ENCODE measurements around the gene PLXNA4.

Gene PLXNA4

DNA sequence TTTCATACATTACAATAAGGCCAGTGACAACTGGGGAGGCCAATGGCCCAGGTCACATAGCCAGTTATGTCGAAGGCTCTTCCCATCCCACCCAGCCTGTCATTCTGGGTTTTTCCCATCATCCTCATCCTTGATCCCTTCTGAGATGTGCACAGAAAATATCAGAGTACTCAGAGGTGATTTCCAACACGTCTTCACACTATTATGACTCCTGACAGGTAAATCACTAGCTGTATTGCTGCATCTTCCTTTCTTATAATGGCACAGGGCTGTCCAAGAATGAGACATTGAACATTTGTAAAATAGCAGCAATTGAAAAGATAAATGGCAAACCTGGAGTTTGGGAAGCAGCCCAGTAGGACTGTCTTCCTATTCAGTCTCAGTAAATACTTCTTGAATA lies 159.9 kb downstream of the PLXNA4 start:
- in situ Hi-C loops (cut with MboI; ENCODE audit: low sequenced_read_pairs, unreplicated experiment), result no loop called here
- no peak for DNase-seq (ENCODE audit: low spot score)
- TF ChIP-seq, protein P1, sequence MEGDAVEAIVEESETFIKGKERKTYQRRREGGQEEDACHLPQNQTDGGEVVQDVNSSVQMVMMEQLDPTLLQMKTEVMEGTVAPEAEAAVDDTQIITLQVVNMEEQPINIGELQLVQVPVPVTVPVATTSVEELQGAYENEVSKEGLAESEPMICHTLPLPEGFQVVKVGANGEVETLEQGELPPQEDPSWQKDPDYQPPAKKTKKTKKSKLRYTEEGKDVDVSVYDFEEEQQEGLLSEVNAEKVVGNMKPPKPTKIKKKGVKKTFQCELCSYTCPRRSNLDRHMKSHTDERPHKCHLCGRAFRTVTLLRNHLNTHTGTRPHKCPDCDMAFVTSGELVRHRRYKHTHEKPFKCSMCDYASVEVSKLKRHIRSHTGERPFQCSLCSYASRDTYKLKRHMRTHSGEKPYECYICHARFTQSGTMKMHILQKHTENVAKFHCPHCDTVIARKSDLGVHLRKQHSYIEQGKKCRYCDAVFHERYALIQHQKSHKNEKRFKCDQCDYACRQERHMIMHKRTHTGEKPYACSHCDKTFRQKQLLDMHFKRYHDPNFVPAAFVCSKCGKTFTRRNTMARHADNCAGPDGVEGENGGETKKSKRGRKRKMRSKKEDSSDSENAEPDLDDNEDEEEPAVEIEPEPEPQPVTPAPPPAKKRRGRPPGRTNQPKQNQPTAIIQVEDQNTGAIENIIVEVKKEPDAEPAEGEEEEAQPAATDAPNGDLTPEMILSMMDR (IDR thresholded peaks at IDR 0.05; ENCODE audit: borderline replicate concordance, control extremely low read depth, extremely low read depth, insufficient read depth, missing control alignments), result no peak

DNA sequence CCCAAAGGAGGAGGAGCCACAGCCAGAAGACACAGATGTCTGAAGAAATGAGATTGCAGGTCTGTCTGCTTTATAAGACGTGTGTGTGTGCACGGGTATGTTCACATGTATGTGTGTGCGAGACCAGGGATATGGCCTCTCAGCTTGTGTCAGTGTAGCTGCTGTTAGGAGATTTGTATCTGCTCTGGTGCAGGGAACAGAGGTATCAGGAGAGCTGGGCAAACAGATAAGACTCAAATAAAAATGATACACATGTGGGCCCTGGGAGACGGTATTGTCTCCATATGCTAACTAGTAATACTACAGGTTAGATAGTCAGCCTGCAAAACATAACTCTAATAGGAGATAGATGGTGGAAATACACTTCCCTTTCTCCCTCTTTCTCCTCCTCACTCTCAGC lies 161.0 kb downstream of the PLXNA4 start:
- in situ Hi-C loops (cut with MboI; ENCODE audit: low sequenced_read_pairs, unreplicated experiment), result no loop called here
- no peak for DNase-seq (ENCODE audit: low spot score)
- TF ChIP-seq, protein P1 (IDR thresholded peaks at IDR 0.05; ENCODE audit: borderline replicate concordance, control extremely low read depth, extremely low read depth, insufficient read depth, missing control alignments), result no peak

DNA sequence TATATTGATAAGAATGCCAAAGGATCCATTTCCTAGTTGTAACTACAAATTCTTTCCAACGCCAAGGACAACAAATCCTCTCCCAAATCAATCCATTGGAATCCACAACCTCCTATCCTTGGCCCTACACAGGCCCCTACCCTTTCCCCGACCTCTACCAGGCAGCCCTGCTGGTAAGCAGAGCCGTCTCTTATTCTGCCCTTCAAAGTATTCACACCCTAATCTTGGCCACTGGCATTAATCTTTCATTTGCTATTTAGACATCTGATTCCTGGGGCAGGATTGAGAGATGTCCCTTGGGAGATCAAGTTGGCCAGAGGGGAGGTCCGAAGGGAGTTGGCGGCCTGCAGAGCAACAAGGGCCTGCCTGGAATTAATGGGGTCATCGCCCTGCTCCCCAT lies 161.4 kb downstream of the PLXNA4 start:
- in situ Hi-C loops (cut with MboI; ENCODE audit: low sequenced_read_pairs, unreplicated experiment), result no loop called here
- no peak for DNase-seq (ENCODE audit: low spot score)
- TF ChIP-seq, protein P1 (IDR thresholded peaks at IDR 0.05; ENCODE audit: borderline replicate concordance, control extremely low read depth, extremely low read depth, insufficient read depth, missing control alignments), result no peak

DNA sequence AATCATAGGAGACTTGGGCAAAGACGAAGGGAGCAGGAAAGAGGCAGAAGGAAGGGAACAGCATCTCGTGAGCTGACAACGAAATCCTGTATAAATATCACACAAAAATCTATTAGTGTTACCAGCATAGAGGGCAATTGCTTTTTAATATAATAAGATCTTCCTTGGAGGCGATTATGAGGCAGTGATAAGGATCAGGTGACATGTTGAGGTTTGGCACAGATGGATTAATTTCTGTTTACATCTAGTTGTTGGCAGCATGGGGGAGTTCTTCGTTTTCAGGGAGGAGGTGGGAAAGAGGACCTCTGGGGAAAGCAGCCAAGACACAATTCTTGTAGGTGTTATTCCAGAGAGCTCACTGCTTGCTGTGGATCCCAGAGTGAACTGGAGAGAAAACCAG lies 163.8 kb downstream of the PLXNA4 start:
- TF ChIP-seq, protein P1 (IDR thresholded peaks at IDR 0.05; ENCODE audit: borderline replicate concordance, control extremely low read depth, extremely low read depth, insufficient read depth, missing control alignments), result no peak
- in situ Hi-C loops (cut with MboI; ENCODE audit: low sequenced_read_pairs, unreplicated experiment), result no loop called here
- no peak for DNase-seq (ENCODE audit: low spot score)

DNA sequence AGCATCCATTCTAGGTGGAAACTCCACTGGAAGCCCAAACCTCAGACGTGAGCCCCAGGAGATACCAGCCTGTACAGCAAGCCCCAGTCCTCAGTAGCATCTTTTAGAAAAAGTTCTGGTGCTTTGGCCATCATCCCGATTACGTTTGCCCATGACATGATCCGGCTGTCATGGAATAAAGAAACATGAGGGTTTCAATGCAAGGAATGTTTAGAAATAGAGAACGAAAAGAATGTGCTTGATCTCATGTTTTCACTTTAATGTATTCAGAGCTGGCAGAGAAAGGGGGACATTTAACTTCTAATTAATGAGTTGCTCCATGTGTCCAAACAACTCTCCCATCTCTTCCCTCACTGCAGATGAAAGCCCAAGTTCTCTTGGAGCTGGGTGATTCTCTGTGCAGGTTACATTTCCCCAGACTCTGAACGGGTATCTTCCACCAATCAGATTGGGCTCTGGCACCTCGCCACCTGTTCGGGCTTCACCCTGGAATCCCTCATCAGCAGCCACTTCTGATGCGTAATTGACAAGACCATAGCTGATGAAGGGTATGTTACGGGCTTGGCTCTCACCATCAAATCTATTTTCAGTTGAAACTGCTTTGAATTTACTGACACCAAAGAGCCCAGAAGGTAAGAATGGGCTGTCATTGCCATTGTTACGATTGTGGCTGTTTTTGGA lies 165.3 kb downstream of the PLXNA4 start:
- DNase-seq (ENCODE audit: low spot score), result no peak
- TF ChIP-seq, protein P1 (IDR thresholded peaks at IDR 0.05; ENCODE audit: borderline replicate concordance, control extremely low read depth, extremely low read depth, insufficient read depth, missing control alignments), result no peak
- in situ Hi-C loops (cut with MboI; ENCODE audit: low sequenced_read_pairs, unreplicated experiment), result no loop called here

DNA sequence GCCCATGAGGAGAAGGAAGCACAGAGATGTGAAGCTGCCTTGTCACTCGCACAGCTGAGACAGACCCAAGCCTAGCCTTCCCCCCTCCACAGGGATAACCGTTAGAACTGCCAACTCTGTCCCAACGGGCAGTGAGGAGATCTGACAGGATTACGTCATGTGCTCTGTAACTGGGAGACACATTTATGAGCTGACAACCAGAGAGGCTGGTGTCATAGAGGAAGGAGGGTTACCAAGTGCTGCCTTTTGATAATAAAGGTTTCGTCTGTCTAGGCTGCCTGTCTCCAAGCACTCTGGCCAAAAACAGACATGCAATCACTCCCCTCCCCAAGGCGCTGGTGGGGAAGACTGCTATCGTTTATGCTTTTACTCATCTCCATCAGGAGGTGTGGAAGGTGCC lies 165.9 kb downstream of the PLXNA4 start:
- TF ChIP-seq, protein P1 (IDR thresholded peaks at IDR 0.05; ENCODE audit: borderline replicate concordance, control extremely low read depth, extremely low read depth, insufficient read depth, missing control alignments), result no peak
- no peak for DNase-seq (ENCODE audit: low spot score)
- in situ Hi-C loops (cut with MboI; ENCODE audit: low sequenced_read_pairs, unreplicated experiment), result no loop called here

All from GM13976 (cell line).